Natural killer cell (primary cell): ENCODE data around the gene CPXM1. TPM values are rescaled to one million over a fixed set of nuclear protein-coding genes. Genes with fewer than 3 reads are reported as not detected.

ENCODE experiments used
- ATAC-seq, 3 donors: fragments of 150-1000 bp in 2 of 3; fragments of 200-7000 bp in 1 of 3; cut with Tn5 transposase; 1 replicate in 1 of 3; 2 replicates in 2 of 3; pipeline ENCODE4 v1.10.0; 2021; ENCODE audit warnings: mild to moderate bottlenecking in 2 of 3, moderate library complexity in 2 of 3
- DNase-seq, 2 donors: peaks; one replicate each; pipeline versions ENCODE4 v3.0.0 to v3.0.0-alpha.2; 2013 to 2021; ENCODE audit warnings: mixed read lengths in 1 of 2
- H3K27ac ChIP-seq: one replicate; pipeline ENCODE4 v1.5.1; 2013; ENCODE audit warnings: mild to moderate bottlenecking, low read length
- H3K27me3 ChIP-seq: one replicate; pipeline ENCODE4 v1.6.1; 2013; ENCODE audit warnings: low read length; ENCODE audit not compliant: control insufficient read depth, insufficient read depth
- H3K36me3 ChIP-seq: one replicate; pipeline ENCODE4 v1.6.1; 2013; ENCODE audit warnings: low read length; ENCODE audit not compliant: control insufficient read depth, insufficient read depth
- H3K4me1 ChIP-seq: one replicate; pipeline ENCODE4 v1.6.1; 2013; ENCODE audit warnings: low read length; ENCODE audit not compliant: control insufficient read depth, insufficient read depth
- H3K4me3 ChIP-seq: one replicate; pipeline ENCODE4 v1.5.1; 2013; ENCODE audit warnings: low read length
- H3K9me3 ChIP-seq: one replicate; pipeline ENCODE4 v1.6.1; 2013; ENCODE audit warnings: low read length; ENCODE audit not compliant: control insufficient read depth, insufficient read depth
- H3K27ac Mint-ChIP-seq, 2 donors: one replicate each; pipeline ENCODE4 v1.8.0; 2022; ENCODE audit warnings: mild to moderate bottlenecking in 2 of 2, mixed read lengths in 2 of 2, moderate library complexity in 1 of 2
- H3K27me3 Mint-ChIP-seq, 2 donors: one replicate each; pipeline ENCODE4 v1.8.0; 2022; ENCODE audit warnings: low read depth in 2 of 2, mixed read lengths in 2 of 2
- H3K36me3 Mint-ChIP-seq: one replicate; pipeline ENCODE4 v1.8.0; 2022; ENCODE audit warnings: mixed read lengths
- H3K4me1 Mint-ChIP-seq, 2 donors: one replicate each; pipeline ENCODE4 v1.8.0; 2022; ENCODE audit warnings: mixed read lengths in 2 of 2
- H3K4me3 Mint-ChIP-seq: one replicate; pipeline ENCODE4 v1.8.0; 2022; ENCODE audit warnings: mild to moderate bottlenecking, moderate library complexity, mixed read lengths
- H3K9me3 Mint-ChIP-seq, 2 donors: one replicate each; pipeline ENCODE4 v1.8.0; 2022; ENCODE audit warnings: mixed read lengths in 2 of 2
- WGBS: methylation state at CpG from one replicate; pipeline ENCODE4 v1.1.7; 2013; ENCODE audit warnings: missing lambda C conversion rate; ENCODE audit not compliant: insufficient coverage; 5-methylcytosine and 5-hydroxymethylcytosine counted together
- intact Hi-C: fragments of 100-400 bp; cut with micrococcal nuclease; formaldehyde crosslinking; loops from one replicate; pipeline ENCODE4 v1.14.2; 2022
- total RNA-seq, 4 donors: library from RNA; stranded (reverse); fragments of 120-200 nt in 1 of 4; gene quantifications; one replicate each; pipeline versions ENCODE4 v1.2.3 to v1.2.4, GENCODE V29; 2013 to 2022
- TF ChIP-seq, protein P1 (sequence below): fragments of 200-600 bp; IDR thresholded peaks from one replicate; pipeline ENCODE4 v1.8.0; 2022; ENCODE audit warnings: antibody characterized with exemption

CPXM1 gene
- total RNA-seq, 3 donors from 2014 or later (not counting 1 experiment from before 2014, with no cell fraction given): 0.49 to 2.3 (median 1.5) TPM

DNA sequence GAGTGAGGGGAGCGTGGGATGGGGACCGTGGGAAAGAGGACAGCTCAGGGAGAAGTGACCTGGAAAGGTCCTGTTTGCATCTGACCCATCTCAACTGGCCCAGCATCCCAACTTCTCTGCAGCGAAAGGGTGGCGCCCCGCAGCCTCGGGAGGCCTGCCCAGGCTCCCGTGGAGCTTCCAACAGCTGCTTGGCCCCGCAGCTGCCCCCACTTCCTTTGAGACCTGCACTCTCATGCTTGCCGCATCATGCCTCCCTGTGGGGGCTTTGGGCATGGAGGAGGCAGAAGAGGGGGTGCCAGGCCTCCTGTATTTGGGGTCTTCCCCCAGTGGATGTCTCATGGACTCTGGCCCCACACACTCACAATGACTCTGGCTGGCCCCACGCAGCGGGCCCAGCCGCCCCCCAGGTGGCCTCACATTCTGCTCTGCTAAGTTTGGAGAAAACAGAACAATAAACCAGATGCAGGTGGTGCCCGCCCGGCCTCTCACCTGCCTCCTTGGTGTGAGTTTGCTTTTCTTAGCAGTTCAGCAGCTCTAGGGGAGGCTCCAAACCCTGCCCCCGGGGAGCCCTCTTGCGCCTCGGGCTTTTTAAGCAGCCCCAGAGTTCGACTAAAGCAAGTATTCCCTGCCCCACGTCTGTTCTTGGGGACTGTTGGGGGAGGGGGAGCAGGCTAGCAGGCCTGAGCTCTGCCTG lies 40.7 kb downstream of the CPXM1 start:
- 62% methylated on average over 19 of the region's 19 CpGs for WGBS
- no peaks in the 10 kb centered on the region for H3K9me3 ChIP-seq
- TF ChIP-seq, protein P1, sequence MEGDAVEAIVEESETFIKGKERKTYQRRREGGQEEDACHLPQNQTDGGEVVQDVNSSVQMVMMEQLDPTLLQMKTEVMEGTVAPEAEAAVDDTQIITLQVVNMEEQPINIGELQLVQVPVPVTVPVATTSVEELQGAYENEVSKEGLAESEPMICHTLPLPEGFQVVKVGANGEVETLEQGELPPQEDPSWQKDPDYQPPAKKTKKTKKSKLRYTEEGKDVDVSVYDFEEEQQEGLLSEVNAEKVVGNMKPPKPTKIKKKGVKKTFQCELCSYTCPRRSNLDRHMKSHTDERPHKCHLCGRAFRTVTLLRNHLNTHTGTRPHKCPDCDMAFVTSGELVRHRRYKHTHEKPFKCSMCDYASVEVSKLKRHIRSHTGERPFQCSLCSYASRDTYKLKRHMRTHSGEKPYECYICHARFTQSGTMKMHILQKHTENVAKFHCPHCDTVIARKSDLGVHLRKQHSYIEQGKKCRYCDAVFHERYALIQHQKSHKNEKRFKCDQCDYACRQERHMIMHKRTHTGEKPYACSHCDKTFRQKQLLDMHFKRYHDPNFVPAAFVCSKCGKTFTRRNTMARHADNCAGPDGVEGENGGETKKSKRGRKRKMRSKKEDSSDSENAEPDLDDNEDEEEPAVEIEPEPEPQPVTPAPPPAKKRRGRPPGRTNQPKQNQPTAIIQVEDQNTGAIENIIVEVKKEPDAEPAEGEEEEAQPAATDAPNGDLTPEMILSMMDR: no peak

DNA sequence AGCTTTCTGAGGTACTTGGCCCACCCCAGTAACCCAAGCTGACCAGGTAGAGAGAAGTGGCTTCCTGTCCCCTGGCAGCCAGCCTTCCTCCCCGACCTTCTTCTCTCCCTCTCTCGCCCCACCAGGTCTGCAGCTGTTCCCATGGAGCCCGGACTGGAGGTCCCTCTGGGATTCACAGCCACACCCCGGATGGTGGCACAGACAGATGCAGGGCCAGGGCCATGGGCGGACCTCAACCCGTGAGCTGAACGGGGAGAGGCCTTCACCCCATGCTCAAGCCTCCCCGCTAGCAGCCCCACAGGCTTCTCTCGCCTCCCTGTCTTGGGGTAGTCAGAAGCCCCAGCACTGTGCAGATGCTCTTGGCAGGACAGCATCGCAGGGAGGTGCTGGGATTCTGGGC lies 41.3 kb downstream of the CPXM1 start:
- Mint-ChIP-seq H3K4me1 (peaks cover 5 to 21% of the 10 kb centered on the region in 2 donors), H3K27me3 (peaks cover 7 to 23% of the 10 kb centered on the region in 2 donors), H3K9me3 (no peaks in the 10 kb centered on the region), H3K36me3 (no peaks in the 10 kb centered on the region), H3K4me3 (no peak overlapping the region), H3K27ac (no peak overlapping the region)
- ATAC-seq (no peak), DNase-seq (no peak)
- Histone ChIP-seq H3K27me3 (peaks cover 7% of the 10 kb centered on the region), H3K4me3 (no peak overlapping the region), H3K4me1 (peaks cover 9% of the 10 kb centered on the region), H3K27ac (no peak overlapping the region), H3K9me3 (peaks cover 2% of the 10 kb centered on the region), H3K36me3 (no peaks in the 10 kb centered on the region)
- intact Hi-C loops: no loop called here
- TF ChIP-seq, protein P1: no peak
- 83% methylated on average over 10 of the region's 10 CpGs for WGBS

More for the DNA sequence above, 40.7 kb downstream of the CPXM1 start:
- Mint-ChIP-seq H3K9me3 (no peaks in the 10 kb centered on the region), H3K36me3 (no peaks in the 10 kb centered on the region), H3K27ac (no peak overlapping the region), H3K27me3 (peaks cover 7 to 17% of the 10 kb centered on the region in 2 donors), H3K4me3 (no peak overlapping the region), H3K4me1 (peaks cover 5 to 15% of the 10 kb centered on the region in 2 donors)
- peaks cover 9% of the 10 kb centered on the region for H3K4me1 ChIP-seq
- DNase-seq (no peak), ATAC-seq (no peak)
- H3K27ac ChIP-seq: no peak overlapping the region
- intact Hi-C loops: no loop called here
- H3K36me3 ChIP-seq: no peaks in the 10 kb centered on the region
- peaks cover 4% of the 10 kb centered on the region for H3K27me3 ChIP-seq
- H3K4me3 ChIP-seq: no peak overlapping the region

DNA sequence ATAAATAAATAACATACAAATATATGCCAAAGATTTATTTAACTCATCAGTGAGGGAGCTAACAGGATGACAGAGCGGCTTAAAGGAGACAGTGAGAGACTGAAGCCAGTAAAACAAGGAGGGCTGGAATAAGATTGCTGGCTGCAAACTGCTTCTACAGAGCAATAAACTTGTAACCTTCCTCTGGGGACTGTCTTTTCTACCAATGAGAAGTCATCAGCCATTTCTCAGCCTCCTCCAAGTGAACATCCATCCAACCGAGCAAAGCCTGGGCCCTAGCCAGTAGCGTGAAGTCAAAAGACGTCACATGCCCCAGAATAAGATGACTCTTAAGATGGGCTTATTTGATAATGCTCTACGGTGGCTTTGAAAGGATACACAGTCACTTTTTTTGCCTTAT lies 42.5 kb downstream of the CPXM1 start:
- Histone ChIP-seq H3K4me3 (no peak overlapping the region), H3K36me3 (no peaks in the 10 kb centered on the region), H3K27me3 (peaks cover 15% of the 10 kb centered on the region), H3K4me1 (peaks cover 19% of the 10 kb centered on the region), H3K9me3 (peaks cover 2% of the 10 kb centered on the region), H3K27ac (no peak overlapping the region)
- ATAC-seq (no peak), DNase-seq (no peak)
- no peaks in the 10 kb centered on the region for H3K36me3 Mint-ChIP-seq
- H3K9me3 Mint-ChIP-seq: no peaks in the 10 kb centered on the region
- TF ChIP-seq, protein P1: no peak
- 85% methylated on average over 5 of the region's 5 CpGs for WGBS
- H3K4me1 Mint-ChIP-seq: peaks cover 11 to 33% of the 10 kb centered on the region in 2 donors
- H3K27me3 Mint-ChIP-seq: peaks cover 7 to 32% of the 10 kb centered on the region in 2 donors
- intact Hi-C loops: no loop called here
- no peak overlapping the region for H3K4me3 Mint-ChIP-seq
- no peak overlapping the region for H3K27ac Mint-ChIP-seq

DNA sequence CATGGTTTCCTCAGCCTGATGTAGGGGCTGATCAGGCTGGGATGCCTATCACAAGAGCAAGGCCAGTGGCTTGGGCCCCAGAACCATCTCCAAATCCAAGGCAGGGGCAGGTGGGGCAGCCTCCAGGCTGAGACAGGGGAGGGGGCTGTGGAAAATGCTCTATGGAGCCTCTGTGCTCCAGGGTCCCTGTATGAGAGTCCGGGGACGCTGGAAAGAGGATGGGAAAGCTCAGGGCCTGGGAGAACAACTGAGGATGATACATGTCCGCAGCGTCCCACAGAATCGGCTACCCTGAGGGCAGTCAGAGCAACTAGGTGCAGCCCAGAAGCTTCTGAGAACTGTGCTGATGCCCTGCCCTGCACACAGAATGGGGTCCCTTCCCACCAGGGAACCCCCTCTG lies 43.4 kb downstream of the CPXM1 start:
- Mint-ChIP-seq H3K4me1 (peaks cover 15 to 38% of the 10 kb centered on the region in 2 donors), H3K27ac (no peak overlapping the region), H3K36me3 (no peaks in the 10 kb centered on the region), H3K27me3 (peaks cover 7 to 32% of the 10 kb centered on the region in 2 donors), H3K9me3 (no peaks in the 10 kb centered on the region), H3K4me3 (no peak overlapping the region)
- ATAC-seq (no peak), DNase-seq (no peak)
- H3K4me3 ChIP-seq: no peak overlapping the region
- H3K27ac ChIP-seq: no peak overlapping the region
- no peaks in the 10 kb centered on the region for H3K36me3 ChIP-seq
- TF ChIP-seq, protein P1: no peak
- peaks cover 2% of the 10 kb centered on the region for H3K9me3 ChIP-seq
- H3K27me3 ChIP-seq: peaks cover 18% of the 10 kb centered on the region
- peaks cover 26% of the 10 kb centered on the region for H3K4me1 ChIP-seq
- WGBS: over 99% methylated on average over 5 of the region's 5 CpGs
- intact Hi-C loops: no loop called here
